GM20000 (cell line): ENCODE measurements around the gene ARL15.

Source experiments
- DNase-seq: peaks from one replicate; pipeline ENCODE4 v3.0.0; 2012; ENCODE audit warnings: low spot score
- CTCF ChIP-seq: IDR thresholded peaks from 2 replicates; pipeline ENCODE4 v1.5.1; 2012; ENCODE audit warnings: mild to moderate bottlenecking, control low read depth; ENCODE audit errors: extremely low read depth, missing control alignments

The ARL15 gene

GRCh38 chr5:54148067-54148845, 162.1 kb downstream of the ARL15 start:
- no peak for TF ChIP-seq CTCF
- DNase-seq: no peak

- DNase-seq: no peak
- no peak for TF ChIP-seq CTCF
Observed at GRCh38 chr5:54146916-54147315, 163.5 kb downstream of the ARL15 start.

- no peak for TF ChIP-seq CTCF
- no peak for DNase-seq
Observed at GRCh38 chr5:54146390-54146789, 164.0 kb downstream of the ARL15 start.

- TF ChIP-seq CTCF: no peak
- DNase-seq: no peak
Observed at GRCh38 chr5:54140247-54140840, 170.0 kb downstream of the ARL15 start.

- TF ChIP-seq CTCF: no peak
- no peak for DNase-seq
Observed at GRCh38 chr5:54136516-54137440, 173.6 kb downstream of the ARL15 start.

- TF ChIP-seq CTCF: no peak
- DNase-seq: no peak
Observed at GRCh38 chr5:54135042-54135441, 175.3 kb downstream of the ARL15 start.

GRCh38 chr5:54133917-54134316, 176.5 kb downstream of the ARL15 start:
- no peak for TF ChIP-seq CTCF
- DNase-seq: no peak
